ENCODE results near the gene PTPRN2.
"Not testable (repeated sequence)": the region's sequence is repeated elsewhere in the genome, so short reads cannot be mapped to it uniquely, and the experiment has no call there.

Gene PTPRN2

DNA sequence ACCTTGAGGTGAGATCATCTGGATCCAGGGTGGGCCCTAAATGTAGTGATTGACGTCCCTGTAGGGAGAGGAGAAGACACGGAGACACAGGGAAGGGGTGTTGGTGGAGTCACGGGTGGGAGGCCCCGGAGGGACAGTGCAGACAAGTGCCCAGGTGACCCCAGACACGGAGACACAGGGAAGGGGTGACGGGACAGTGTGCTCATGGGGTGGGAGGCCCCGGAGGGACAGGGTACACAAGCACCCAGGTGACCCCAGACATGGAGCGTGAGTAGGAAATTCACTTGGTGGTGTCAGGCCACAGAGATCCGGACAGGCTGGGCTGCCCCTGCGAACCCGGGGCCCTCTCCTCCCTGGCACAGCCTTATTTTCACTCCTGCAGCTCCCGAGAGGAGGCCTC, 176.9 kb downstream of the PTPRN2 start:
- DNase-seq = no peak

DNA sequence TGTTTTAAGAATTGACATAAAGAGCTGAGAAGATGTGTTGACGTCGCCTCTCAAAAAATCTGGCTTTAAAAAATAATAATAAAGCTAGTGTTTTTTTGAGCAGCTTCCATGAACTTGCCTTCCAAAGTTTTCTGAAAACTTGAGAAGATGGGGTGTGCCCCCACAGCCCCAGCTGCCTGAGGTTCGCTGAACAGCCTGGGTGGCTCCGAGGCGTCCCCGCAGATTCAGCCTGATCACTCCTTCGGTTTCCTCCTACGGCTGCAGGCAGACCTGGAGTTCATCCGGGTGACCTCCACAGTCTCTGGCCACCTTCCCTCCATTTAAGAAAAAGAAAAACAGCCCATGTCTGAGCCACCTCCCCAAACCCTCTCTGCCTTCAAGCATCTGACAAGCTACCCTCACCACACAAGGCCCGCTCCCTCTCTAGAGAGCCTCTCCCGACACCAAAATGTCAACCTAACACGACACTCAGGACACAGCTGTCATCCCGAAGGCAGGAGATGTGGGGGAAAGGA, 177.8 kb downstream of the PTPRN2 start:
- DNase-seq = no peak

DNA sequence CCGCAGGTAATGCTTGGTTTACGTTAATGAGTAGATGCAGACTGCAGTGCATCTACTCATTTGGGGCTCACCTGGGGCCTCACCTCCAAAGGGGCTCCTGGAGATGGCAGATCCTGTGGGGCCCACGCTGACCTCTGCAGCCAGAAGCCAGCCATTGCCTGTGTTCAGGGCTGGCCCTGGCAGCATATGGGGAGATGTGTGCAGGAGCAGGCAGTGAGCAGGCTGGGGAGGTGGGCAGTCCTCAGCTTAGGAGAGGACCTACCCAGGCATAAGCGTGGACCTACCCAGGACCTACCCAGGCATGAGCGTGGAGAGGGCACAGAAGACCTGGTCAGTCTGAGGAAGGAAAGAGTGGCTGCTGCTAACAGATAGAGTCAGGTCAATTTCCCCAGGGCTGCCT, 178.5 kb downstream of the PTPRN2 start:
- no peak for DNase-seq

DNA sequence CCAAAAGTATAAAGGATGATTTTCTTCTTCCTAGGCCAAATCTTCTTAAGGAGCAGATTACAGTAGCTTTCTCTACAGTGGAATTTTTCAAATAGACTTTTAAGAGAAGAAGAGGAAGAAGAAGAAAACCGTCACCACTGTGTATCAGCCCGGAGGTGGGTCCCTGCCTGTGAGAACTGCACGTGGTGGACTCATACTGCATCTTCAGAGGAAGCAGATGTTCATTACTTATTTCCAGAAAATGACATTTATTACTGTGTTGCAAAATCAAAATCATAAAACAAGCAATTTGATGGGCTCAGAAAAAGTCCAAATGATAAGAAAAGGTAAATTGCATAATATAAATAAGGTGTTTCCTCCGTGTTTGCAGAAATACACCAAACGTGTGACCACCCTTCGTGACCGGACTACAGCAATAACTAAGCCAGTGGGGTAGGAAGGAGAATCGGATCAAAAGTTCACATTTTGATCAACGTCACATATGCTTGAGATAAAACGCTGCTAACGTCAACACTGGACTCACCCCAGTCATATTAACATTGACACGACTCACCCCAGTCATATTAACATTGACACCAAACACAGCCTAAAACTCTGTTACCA, 179.2 kb downstream of the PTPRN2 start:
- no peak for DNase-seq

- DNase-seq = no peak
Measured at GRCh38 chr7:158407581-158408317, 179.9 kb downstream of the PTPRN2 start.

- no peak for DNase-seq
Measured at GRCh38 chr7:158406801-158407200, 180.8 kb downstream of the PTPRN2 start.

GRCh38 chr7:158406364-158406763, 181.3 kb downstream of the PTPRN2 start:
- DNase-seq = no peak

DNA sequence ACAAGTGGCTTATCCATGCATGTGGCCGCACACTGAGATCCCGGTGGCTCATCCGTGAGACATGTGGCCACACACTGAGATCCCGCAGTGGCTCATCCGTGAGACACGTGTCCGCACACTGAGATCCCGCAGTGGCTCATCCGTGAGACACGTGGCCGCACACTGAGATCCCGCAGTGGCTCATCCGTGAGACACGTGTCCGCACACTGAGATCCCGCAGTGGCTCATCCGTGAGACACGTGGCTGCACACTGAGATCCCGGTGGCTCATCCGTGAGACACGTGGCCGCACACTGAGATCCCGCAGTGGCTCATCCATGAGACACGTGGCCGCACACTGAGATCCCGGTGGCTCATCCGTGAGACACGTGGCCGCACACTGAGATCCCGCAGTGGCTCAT, 181.9 kb downstream of the PTPRN2 start:
- DNase-seq = not testable (repeated sequence)

DNA sequence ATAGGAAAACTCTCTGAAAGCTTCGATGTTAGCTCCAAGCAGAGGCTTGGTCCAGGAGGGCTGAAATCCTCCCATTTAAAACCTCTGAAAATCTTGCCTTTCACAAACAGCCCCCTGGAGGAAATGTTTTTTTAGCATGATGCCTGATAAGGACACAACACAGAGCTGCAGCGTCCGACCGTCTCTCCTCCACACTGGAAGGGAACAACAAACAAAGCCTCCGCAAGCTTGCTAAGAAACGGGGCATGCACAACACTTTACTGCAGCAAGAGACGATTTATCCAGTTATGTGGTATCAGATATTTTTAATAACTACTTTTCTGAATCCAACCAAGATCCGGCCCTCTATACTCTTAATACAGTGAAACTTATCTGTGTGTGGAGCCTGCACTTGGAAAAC, 182.3 kb downstream of the PTPRN2 start:
- DNase-seq = no peak

DNA sequence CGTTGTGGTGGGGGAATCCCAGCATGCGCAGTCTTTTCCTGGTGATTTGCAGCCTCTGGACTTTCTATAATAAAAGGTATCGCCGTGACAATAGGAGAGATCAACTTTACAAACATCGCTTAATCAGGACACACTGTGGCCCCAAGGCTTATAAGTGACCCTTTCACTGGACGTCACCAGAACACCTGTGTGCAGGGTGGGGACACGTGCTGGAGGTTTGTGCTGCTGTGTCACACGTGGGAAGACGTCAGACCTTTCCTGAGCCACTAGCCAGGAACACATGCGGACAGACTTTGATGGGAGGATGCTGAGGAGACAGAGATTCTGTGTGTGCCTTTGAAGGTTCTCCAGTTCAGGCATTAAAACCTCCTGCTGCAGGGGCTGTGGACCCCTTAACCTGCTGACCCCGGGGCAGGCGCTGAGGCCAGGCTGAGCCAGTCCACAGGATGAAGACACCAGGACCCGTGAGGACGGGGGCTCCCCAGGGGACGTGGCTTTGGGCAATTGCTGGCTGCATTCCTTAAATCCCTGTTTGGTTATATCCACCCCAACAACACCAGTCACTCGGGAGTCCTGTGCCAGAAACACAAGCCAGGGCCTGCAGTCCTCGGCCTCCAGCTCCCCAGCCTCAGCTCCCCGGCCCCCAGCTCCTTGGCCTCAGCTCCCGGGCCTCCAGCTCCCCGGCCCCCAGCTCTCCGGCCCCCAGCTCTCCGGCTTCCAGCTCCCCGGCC, 183.4 kb downstream of the PTPRN2 start:
- DNase-seq = no peak

- DNase-seq = no peak
Measured at GRCh38 chr7:158403013-158403821, 184.4 kb downstream of the PTPRN2 start.

- DNase-seq = no peak
Measured at GRCh38 chr7:158402471-158402870, 185.2 kb downstream of the PTPRN2 start.

GRCh38 chr7:158401826-158402225, 185.8 kb downstream of the PTPRN2 start:
- DNase-seq = no peak

GRCh38 chr7:158401295-158401694, 186.3 kb downstream of the PTPRN2 start:
- no peak for DNase-seq

DNA sequence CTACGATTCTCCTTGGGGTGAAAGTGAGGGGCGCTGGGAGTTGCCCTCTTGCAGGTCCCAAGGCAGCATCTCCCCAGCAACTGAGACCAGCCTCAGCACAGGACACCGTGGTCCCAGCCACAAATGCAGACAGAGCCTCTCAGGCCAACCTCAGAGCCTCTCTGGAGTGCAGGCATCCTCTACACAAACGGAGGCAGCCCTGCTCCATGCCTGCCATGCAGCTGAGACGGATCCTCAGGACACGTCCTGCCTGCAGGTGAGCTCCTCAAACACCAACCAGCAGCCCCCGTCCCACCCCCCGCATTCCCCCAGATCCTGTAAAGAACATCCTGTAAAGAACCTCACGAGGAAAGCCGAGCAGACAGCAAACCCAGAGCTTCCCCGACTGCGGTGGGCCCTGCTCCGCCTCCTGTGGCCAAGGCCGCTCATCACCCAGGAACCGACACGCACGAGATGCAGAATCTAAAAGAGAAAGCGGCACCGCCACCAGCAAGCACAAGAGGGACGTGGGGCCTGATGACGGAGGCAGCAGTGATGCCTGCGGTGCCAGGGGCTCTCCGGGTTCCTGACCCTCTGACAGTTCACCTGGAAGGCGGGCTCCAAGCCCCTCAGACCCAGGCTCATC, 186.9 kb downstream of the PTPRN2 start:
- DNase-seq = no peak

- no peak for DNase-seq
Measured at GRCh38 chr7:158399762-158400161, 187.9 kb downstream of the PTPRN2 start.

DNA sequence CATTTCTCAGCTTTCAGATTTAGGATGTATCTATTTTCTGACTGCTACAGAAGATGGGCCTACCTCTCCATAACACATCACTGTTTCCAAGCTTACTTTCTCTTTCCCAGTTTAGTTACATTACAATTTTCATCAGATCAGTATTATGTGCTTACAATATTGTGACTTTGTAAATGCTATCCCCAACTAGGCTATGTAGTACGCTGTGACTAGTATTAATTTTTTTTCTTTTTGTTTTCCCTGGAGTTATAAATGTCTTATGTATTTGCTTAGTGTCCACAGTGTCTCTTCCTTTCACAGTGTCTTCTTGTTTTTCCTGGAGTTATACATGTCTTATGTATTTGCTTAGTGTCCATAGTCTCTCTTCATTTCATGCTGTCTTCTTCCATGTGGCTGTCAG, 188.9 kb downstream of the PTPRN2 start:
- no peak for DNase-seq

- no peak for DNase-seq
Measured at GRCh38 chr7:158397885-158398284, 189.7 kb downstream of the PTPRN2 start.

GRCh38 chr7:158396982-158397862, 190.4 kb downstream of the PTPRN2 start:
- no peak for DNase-seq

DNA sequence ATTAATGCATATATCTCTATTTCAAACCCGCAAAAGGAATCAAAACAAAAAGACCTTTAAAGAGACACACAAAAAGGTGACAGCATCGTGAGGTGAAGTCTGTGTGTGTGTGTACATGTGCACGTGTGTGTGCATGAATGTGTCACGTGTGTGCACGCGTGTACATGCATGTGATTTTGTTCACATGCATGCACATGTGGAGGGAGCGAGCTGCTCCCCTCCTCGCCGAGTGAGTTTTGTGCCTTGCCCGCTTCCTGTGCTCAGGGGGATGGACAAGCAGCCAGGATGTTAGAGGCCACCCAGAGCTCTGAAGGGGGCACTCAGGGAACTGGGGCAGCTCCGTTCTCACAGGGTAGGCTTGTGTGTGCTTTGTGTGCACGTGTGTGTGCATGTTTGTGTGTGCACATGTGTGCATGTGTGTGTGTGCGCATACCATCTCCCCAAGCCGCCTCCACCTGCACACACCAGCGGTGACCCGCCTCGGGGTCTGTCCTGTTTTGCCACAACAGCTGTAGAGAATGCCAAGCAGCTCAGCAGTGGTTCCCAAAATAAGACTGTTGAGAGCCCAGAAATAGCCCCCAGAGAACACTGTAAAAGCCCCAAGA, 191.2 kb downstream of the PTPRN2 start:
- DNase-seq = no peak

DNA sequence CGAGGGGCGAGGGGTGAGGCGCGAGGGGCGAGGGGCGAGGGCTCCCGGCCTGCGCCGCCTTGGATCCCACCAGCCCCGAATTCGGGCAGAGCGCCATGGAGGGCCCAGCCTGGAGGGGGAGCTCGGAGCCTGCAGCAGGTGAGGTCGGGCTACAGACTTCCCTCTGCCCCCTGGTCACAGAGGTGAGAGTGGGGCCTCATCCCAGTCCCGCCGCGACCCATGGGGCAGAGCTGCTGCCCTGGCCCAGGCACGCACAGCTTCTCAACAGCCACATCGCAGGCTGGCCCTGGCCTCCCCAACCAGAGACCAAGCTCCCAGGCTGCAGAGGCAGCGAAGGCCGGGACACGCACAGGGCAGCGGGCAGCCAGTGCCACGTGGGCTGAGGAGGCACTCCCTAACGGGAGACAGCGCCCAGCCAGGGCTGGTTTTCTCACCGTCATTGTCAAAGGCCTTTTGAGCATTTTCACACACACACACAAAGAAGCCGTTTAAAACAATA, 191.8 kb downstream of the PTPRN2 start:
- DNase-seq = no peak

Measured in SIG-M5 (cell line).